ENCODE measurements around the gene PRKAG2. TPM values are rescaled to one million over a fixed set of nuclear protein-coding genes. Genes with fewer than 3 reads are reported as not detected.

PRKAG2 gene
- total RNA-seq, 4 donors from 2014 or later = 25.1 to 57.8 (median 46.7) TPM

DNA sequence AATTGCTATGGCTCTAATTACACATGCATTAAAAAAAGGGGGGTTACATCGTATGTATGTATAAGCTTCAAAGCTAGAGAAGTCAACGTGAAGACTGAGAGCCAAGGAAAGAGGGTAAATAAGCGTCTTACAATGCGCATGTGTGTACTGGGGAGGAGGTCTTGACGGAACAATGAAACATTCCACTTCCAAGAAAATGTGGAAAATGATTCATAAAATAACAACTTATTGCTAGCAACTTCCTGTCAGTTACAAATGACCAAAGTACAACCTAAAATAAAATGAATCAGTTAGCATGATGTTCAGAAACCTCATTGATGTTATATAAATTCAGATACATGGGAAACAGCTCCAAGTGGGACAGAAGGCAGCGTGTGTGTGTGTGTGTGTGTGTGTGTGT lies 253.1 kb downstream of the PRKAG2 start:
- Histone ChIP-seq H3K9me3 (no peaks in the 10 kb centered on the region), H3K36me3 (no peaks in the 10 kb centered on the region), H3K4me3 (no peak overlapping the region), H3K4me1 (peaks cover 0 to 4% (median 0%) of the 10 kb centered on the region in 4 donors), H3K27me3 (no peaks in the 10 kb centered on the region), H3K27ac (no peak overlapping the region)
- in situ Hi-C loops (cut with MboI; ENCODE audit: low pct_ligation_motif_present in 1 of 4, low pct_unique_long_range_greater_than_20kb in 1 of 4, low sequenced_read_pairs in 3 of 4) (no loop called here), intact Hi-C loops (cut with DNase I; ENCODE audit: low total_unique reads) (loop anchor here (10.0 kb wide), 2 partner anchors 81 to 109 kb away; partner anchors contain the start of gene RHEB)
- 76 to 80% methylated on average over 6 of the region's 6 CpGs for WGBS, 2 donors (ENCODE audit: low coverage in 1 of 2)
- no peak for DNase-seq
- TF ChIP-seq POLR2AphosphoS5 (IDR thresholded peaks at IDR 0.05) (no peak), EP300 (IDR thresholded peaks at IDR 0.05; ENCODE audit: low read depth) (no peak), POLR2A (IDR thresholded peaks at IDR 0.05) (no peak)
- TF ChIP-seq, protein P1, sequence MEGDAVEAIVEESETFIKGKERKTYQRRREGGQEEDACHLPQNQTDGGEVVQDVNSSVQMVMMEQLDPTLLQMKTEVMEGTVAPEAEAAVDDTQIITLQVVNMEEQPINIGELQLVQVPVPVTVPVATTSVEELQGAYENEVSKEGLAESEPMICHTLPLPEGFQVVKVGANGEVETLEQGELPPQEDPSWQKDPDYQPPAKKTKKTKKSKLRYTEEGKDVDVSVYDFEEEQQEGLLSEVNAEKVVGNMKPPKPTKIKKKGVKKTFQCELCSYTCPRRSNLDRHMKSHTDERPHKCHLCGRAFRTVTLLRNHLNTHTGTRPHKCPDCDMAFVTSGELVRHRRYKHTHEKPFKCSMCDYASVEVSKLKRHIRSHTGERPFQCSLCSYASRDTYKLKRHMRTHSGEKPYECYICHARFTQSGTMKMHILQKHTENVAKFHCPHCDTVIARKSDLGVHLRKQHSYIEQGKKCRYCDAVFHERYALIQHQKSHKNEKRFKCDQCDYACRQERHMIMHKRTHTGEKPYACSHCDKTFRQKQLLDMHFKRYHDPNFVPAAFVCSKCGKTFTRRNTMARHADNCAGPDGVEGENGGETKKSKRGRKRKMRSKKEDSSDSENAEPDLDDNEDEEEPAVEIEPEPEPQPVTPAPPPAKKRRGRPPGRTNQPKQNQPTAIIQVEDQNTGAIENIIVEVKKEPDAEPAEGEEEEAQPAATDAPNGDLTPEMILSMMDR (IDR thresholded peaks at IDR 0.05) = no peak

DNA sequence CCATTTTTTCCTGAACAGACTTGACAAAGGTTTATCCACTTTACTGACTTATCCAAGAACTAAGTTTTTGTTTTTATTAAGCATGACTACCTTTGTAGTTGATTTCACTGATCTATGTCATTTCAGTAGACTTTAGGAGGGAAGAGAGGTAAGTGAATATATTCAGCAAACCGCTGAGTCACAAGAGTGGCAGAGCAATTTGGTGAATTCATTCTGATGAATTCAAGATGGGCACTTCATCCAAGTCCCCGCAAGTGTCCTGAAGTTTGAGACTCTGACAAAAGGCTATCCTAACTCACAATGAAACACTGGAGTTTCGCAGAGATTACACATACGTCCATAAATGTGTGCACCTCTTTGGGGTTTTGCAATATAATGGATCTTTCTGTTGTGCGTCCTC lies 255.0 kb downstream of the PRKAG2 start:
- H3K4me1 ChIP-seq = peaks cover 0 to 4% (median 0%) of the 10 kb centered on the region in 4 donors
- no peaks in the 10 kb centered on the region for H3K27me3 ChIP-seq
- WGBS, 2 donors (ENCODE audit: low coverage in 1 of 2) = 81 to 84% methylated on average over 5 of the region's 5 CpGs
- intact Hi-C loops (cut with DNase I; ENCODE audit: low total_unique reads) = loop anchor here (10.0 kb wide), 2 partner anchors 83 to 107 kb away; partner anchors contain the start of gene RHEB
- H3K27ac ChIP-seq = no peak overlapping the region
- H3K9me3 ChIP-seq = no peaks in the 10 kb centered on the region
- in situ Hi-C loops (cut with MboI; ENCODE audit: low pct_ligation_motif_present in 1 of 4, low pct_unique_long_range_greater_than_20kb in 1 of 4, low sequenced_read_pairs in 3 of 4) = no loop called here
- no peak for DNase-seq
- no peak overlapping the region for H3K4me3 ChIP-seq
- H3K36me3 ChIP-seq = no peaks in the 10 kb centered on the region
- TF ChIP-seq EP300 (IDR thresholded peaks at IDR 0.05; ENCODE audit: low read depth) (no peak), POLR2A (IDR thresholded peaks at IDR 0.05) (no peak), POLR2AphosphoS5 (IDR thresholded peaks at IDR 0.05) (no peak)
- TF ChIP-seq, protein P1 (IDR thresholded peaks at IDR 0.05) = no peak

DNA sequence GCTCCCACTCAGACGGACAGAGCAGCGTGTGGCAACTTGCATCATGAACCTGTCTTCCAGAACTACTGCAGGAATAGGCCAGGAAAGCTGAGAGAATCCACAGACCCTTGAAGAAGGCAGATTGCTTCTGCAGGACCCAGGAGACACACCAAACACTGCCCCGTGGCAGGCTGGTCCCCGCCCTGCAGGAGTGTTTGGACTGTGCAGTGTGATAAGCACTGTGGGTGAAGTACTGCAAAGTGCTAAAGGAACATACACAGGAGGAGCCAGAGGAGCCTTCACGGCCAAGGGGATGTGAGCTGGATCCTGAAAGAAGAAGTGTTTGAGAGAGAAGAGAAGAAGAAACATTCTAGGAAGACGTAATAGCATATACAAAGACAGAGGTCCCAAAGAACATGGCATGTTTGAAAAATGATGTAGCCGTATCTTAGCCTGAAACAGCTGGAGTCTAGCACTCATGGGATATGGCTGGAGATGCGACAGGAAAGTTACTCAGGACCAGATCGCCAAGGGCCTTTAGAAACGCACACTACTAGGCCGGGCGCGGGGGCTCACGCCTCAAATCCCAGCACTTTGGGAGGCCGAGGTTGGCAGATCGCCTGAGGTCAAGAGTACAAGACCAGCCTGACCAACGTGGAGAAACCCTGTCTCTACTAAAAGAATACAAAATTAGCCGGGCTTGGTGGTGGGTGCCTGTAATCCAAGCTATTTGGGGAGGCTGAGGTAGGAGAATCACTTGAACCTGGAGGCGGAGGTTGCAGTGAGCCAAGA lies 260.3 kb downstream of the PRKAG2 start:
- H3K4me1 ChIP-seq = peaks cover 0 to 6% (median 3%) of the 10 kb centered on the region in 4 donors
- no peak for DNase-seq

DNA sequence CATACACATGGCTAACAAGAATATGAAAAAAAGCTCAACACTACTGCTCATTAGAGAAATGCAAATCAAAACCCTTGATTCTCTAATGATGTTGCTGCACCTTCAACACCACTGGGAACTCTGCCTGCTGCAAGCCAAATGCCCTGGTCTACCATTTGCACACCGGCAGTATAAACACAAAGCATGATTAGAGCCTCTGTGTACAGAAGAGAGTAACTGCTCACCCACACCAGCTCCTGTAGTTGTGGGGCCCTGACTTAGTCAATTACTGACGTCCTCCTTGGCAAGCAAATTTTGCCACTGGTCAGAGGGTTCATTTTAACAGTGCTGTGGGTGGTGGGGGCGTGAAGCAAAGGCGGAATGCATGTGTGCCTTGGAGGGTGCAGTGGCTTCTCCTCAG lies 261.1 kb downstream of the PRKAG2 start:
- in situ Hi-C loops (cut with MboI; ENCODE audit: low pct_ligation_motif_present in 1 of 4, low pct_unique_long_range_greater_than_20kb in 1 of 4, low sequenced_read_pairs in 3 of 4) = no loop called here
- no peaks in the 10 kb centered on the region for H3K27me3 ChIP-seq
- no peak for TF ChIP-seq EP300 (IDR thresholded peaks at IDR 0.05; ENCODE audit: low read depth)
- TF ChIP-seq, protein P1 (IDR thresholded peaks at IDR 0.05) = no peak
- TF ChIP-seq POLR2A (IDR thresholded peaks at IDR 0.05) = no peak
- no peak for TF ChIP-seq POLR2AphosphoS5 (IDR thresholded peaks at IDR 0.05)
- no peaks in the 10 kb centered on the region for H3K36me3 ChIP-seq
- H3K4me1 ChIP-seq = peaks cover 0 to 6% (median 3%) of the 10 kb centered on the region in 4 donors
- no peak overlapping the region for H3K27ac ChIP-seq
- H3K4me3 ChIP-seq = no peak overlapping the region
- WGBS, 2 donors (ENCODE audit: low coverage in 1 of 2) = 77 to 100% methylated on average over 1 to 4 of the region's 4 CpGs
- no peak for DNase-seq
- intact Hi-C loops (cut with DNase I; ENCODE audit: low total_unique reads) = no loop called here
- no peaks in the 10 kb centered on the region for H3K9me3 ChIP-seq

More for the DNA sequence above, 260.3 kb downstream of the PRKAG2 start:
- in situ Hi-C loops (cut with MboI; ENCODE audit: low pct_ligation_motif_present in 1 of 4, low pct_unique_long_range_greater_than_20kb in 1 of 4, low sequenced_read_pairs in 3 of 4) (no loop called here), intact Hi-C loops (cut with DNase I; ENCODE audit: low total_unique reads) (no loop called here)
- Histone ChIP-seq H3K9me3 (no peaks in the 10 kb centered on the region), H3K36me3 (no peaks in the 10 kb centered on the region), H3K27ac (no peak overlapping the region), H3K27me3 (no peaks in the 10 kb centered on the region), H3K4me3 (no peak overlapping the region)
- WGBS, 2 donors (ENCODE audit: low coverage in 1 of 2) = 61 to 82% methylated on average over 5 to 19 of the region's 19 CpGs
- TF ChIP-seq POLR2A (IDR thresholded peaks at IDR 0.05) = no peak
- TF ChIP-seq, protein P1 (IDR thresholded peaks at IDR 0.05) = no peak
- no peak for TF ChIP-seq POLR2AphosphoS5 (IDR thresholded peaks at IDR 0.05)
- no peak for TF ChIP-seq EP300 (IDR thresholded peaks at IDR 0.05; ENCODE audit: low read depth)

All from transverse colon (tissue), 4 donors.